ENCODE data around the gene NKAIN2. TPM values are rescaled to one million over a fixed set of nuclear protein-coding genes. Genes with fewer than 3 reads are reported as not detected.

Gene NKAIN2
- polyA plus RNA-seq, 1 donor (not counting 4 experiments of a cell fraction or from before 2014, with no cell fraction given) = 0.13 TPM

DNA sequence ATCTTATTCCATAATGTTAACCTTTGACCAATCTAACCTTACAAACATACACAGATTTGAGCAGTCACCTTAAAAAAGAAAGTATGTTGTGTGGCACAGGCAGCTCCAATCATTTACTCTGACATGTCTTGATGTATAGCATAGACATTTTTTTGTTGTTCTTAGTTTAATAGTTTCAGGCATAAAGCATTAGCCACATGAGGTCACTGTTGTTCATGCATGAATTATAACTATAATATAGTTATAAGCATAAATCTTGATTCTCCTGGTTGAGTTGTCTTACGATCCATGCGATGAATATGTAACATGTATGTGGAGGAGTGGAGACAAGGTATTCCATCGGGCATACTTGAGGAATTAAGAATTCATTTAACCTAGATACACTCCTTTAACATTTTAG, 26.1 kb upstream of the NKAIN2 start:
- no peaks in the 10 kb centered on the region for H4K20me1 ChIP-seq (ENCODE audit: control insufficient read depth, extremely low read depth, insufficient read depth, low read length)
- H3K27ac ChIP-seq (ENCODE audit: control insufficient read depth, insufficient read depth, low read length) = no peak overlapping the region
- dilution Hi-C loops (cut with MboI; ENCODE audit: extremely low pct_ligation_motif_present, low sequenced_read_pairs) = loop anchor here (25.0 kb wide), 1 partner anchor 185 kb away; no protein-coding TSS in a partner anchor
- no peak overlapping the region for H3K9ac ChIP-seq (ENCODE audit: control insufficient read depth, extremely low read depth, insufficient read depth, low read length)
- FAIRE-seq = no peak
- no peaks in the 10 kb centered on the region for H3K9me1 ChIP-seq (ENCODE audit: control insufficient read depth, extremely low read depth, insufficient read depth, low read length)
- no peaks in the 10 kb centered on the region for H3K27me3 ChIP-seq (ENCODE audit: control insufficient read depth, extremely low read depth, insufficient read depth, low read length)
- TF ChIP-seq EZH2 (IDR thresholded peaks at IDR 0.05; ENCODE audit: low read length) = no peak
- TF ChIP-seq, protein P1, sequence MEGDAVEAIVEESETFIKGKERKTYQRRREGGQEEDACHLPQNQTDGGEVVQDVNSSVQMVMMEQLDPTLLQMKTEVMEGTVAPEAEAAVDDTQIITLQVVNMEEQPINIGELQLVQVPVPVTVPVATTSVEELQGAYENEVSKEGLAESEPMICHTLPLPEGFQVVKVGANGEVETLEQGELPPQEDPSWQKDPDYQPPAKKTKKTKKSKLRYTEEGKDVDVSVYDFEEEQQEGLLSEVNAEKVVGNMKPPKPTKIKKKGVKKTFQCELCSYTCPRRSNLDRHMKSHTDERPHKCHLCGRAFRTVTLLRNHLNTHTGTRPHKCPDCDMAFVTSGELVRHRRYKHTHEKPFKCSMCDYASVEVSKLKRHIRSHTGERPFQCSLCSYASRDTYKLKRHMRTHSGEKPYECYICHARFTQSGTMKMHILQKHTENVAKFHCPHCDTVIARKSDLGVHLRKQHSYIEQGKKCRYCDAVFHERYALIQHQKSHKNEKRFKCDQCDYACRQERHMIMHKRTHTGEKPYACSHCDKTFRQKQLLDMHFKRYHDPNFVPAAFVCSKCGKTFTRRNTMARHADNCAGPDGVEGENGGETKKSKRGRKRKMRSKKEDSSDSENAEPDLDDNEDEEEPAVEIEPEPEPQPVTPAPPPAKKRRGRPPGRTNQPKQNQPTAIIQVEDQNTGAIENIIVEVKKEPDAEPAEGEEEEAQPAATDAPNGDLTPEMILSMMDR (optimal IDR thresholded peaks at IDR 0.05 in 1 of 3, IDR thresholded peaks at IDR 0.05 in 1 of 3, conservative IDR thresholded peaks at IDR 0.05 in 1 of 3; ENCODE audit: extremely low read depth in 1 of 3, insufficient read depth in 2 of 3, low read length in 3 of 3) = peak in 2 of 3 experiments; percentile 19 to 33
- H3K36me3 ChIP-seq (ENCODE audit: control insufficient read depth in 2 of 2, extremely low read depth in 1 of 2, insufficient read depth in 2 of 2, low read length in 2 of 2) = no peaks in the 10 kb centered on the region
- H2AFZ ChIP-seq (ENCODE audit: control insufficient read depth, low read length) = no peak overlapping the region
- H3K4me3 ChIP-seq (ENCODE audit: control insufficient read depth in 2 of 3, extremely low read depth in 1 of 3, insufficient read depth in 2 of 3, low read depth in 1 of 3, low read length in 3 of 3) = no peak overlapping the region
- no peaks in the 10 kb centered on the region for H3K9me3 ChIP-seq (ENCODE audit: control insufficient read depth, low read depth, low read length)
- no peak for DNase-seq (ENCODE audit: low read depth, low spot score)
- no peaks in the 10 kb centered on the region for H3K4me1 ChIP-seq (ENCODE audit: control insufficient read depth, extremely low read depth, insufficient read depth, low read length)
- no peaks in the 10 kb centered on the region for H3K79me2 ChIP-seq (ENCODE audit: control insufficient read depth, insufficient read depth, low read length)
- no peak overlapping the region for H3K4me2 ChIP-seq (ENCODE audit: control insufficient read depth, extremely low read depth, insufficient read depth, low read depth, low read length)

DNA sequence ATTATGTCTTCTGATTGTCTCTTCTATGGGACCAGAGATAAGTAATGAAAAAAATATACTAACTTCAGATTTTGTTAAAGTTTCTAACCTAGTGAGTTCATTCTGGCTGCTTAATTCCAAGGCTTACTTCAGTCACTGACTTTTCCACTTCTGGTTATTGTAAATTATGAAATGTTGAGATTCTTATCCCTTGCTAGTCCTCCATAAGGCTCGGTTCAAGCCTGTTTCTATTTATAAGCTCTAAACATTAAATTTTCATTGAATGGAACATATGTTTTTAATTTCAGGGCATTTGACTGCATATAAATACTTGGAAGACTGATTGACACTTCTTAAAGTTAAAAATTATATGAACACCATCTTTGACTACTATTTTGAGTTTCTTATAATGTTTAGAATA, 23.6 kb upstream of the NKAIN2 start:
- FAIRE-seq = no peak
- no peak overlapping the region for H3K9ac ChIP-seq (ENCODE audit: control insufficient read depth, extremely low read depth, insufficient read depth, low read length)
- H3K27ac ChIP-seq (ENCODE audit: control insufficient read depth, insufficient read depth, low read length) = no peak overlapping the region
- H3K36me3 ChIP-seq (ENCODE audit: control insufficient read depth in 2 of 2, extremely low read depth in 1 of 2, insufficient read depth in 2 of 2, low read length in 2 of 2) = no peaks in the 10 kb centered on the region
- dilution Hi-C loops (cut with MboI; ENCODE audit: extremely low pct_ligation_motif_present, low sequenced_read_pairs) = loop anchor here (25.0 kb wide), 1 partner anchor 182 kb away; no protein-coding TSS in a partner anchor
- no peaks in the 10 kb centered on the region for H3K79me2 ChIP-seq (ENCODE audit: control insufficient read depth, insufficient read depth, low read length)
- H3K9me1 ChIP-seq (ENCODE audit: control insufficient read depth, extremely low read depth, insufficient read depth, low read length) = no peaks in the 10 kb centered on the region
- H3K4me1 ChIP-seq (ENCODE audit: control insufficient read depth, extremely low read depth, insufficient read depth, low read length) = no peaks in the 10 kb centered on the region
- no peak overlapping the region for H3K4me2 ChIP-seq (ENCODE audit: control insufficient read depth, extremely low read depth, insufficient read depth, low read depth, low read length)
- TF ChIP-seq EZH2 (IDR thresholded peaks at IDR 0.05; ENCODE audit: low read length) = no peak
- TF ChIP-seq, protein P1 (optimal IDR thresholded peaks at IDR 0.05 in 1 of 3, IDR thresholded peaks at IDR 0.05 in 1 of 3, conservative IDR thresholded peaks at IDR 0.05 in 1 of 3; ENCODE audit: extremely low read depth in 1 of 3, insufficient read depth in 2 of 3, low read length in 3 of 3) = no peak
- H3K4me3 ChIP-seq (ENCODE audit: control insufficient read depth in 2 of 3, extremely low read depth in 1 of 3, insufficient read depth in 2 of 3, low read depth in 1 of 3, low read length in 3 of 3) = no peak overlapping the region
- H4K20me1 ChIP-seq (ENCODE audit: control insufficient read depth, extremely low read depth, insufficient read depth, low read length) = no peaks in the 10 kb centered on the region
- H3K27me3 ChIP-seq (ENCODE audit: control insufficient read depth, extremely low read depth, insufficient read depth, low read length) = no peaks in the 10 kb centered on the region
- no peaks in the 10 kb centered on the region for H3K9me3 ChIP-seq (ENCODE audit: control insufficient read depth, low read depth, low read length)
- no peak for DNase-seq (ENCODE audit: low read depth, low spot score)
- no peak overlapping the region for H2AFZ ChIP-seq (ENCODE audit: control insufficient read depth, low read length)
